Endodermal cell (in vitro differentiated cells): ENCODE measurements around the gene CCDC167. TPM values are rescaled to one million over a fixed set of nuclear protein-coding genes. Genes with fewer than 3 reads are reported as not detected.

Experiments used
- DNase-seq: peaks from one replicate; pipeline ENCODE4 v3.0.0-alpha.2; 2017
- H3K27ac ChIP-seq: 2 replicates; pipeline ENCODE4 v1.5.1; 2013; ENCODE audit warnings: mild to moderate bottlenecking, low read depth, low read length, moderate library complexity
- H3K27me3 ChIP-seq: 2 replicates; pipeline ENCODE4 v1.6.1; 2013; ENCODE audit warnings: mild to moderate bottlenecking, low read length, moderate library complexity; ENCODE audit not compliant: insufficient read depth, control insufficient read depth, poor library complexity, severe bottlenecking
- H3K36me3 ChIP-seq: 2 replicates; pipeline ENCODE4 v1.7.0; 2013; ENCODE audit warnings: mild to moderate bottlenecking, low read length, moderate library complexity; ENCODE audit not compliant: control insufficient read depth, insufficient read depth
- H3K4me1 ChIP-seq: one replicate; pipeline ENCODE4 v1.7.0; 2013; ENCODE audit warnings: low read length; ENCODE audit not compliant: control insufficient read depth, insufficient read depth
- H3K4me3 ChIP-seq: 2 replicates; pipeline ENCODE4 v1.5.1; 2013; ENCODE audit warnings: mild to moderate bottlenecking, low read length, moderate library complexity
- H3K9ac ChIP-seq: 2 replicates; pipeline ENCODE4 v1.6.1; 2013; ENCODE audit warnings: mild to moderate bottlenecking, low read length, moderate library complexity; ENCODE audit not compliant: poor library complexity, severe bottlenecking; ENCODE audit errors: extremely low read depth
- H3K9me3 ChIP-seq: 2 replicates; pipeline ENCODE4 v1.6.1; 2013; ENCODE audit warnings: mild to moderate bottlenecking, low read length, moderate library complexity; ENCODE audit not compliant: control insufficient read depth
- H3K27ac Mint-ChIP-seq: 2 replicates; pipeline ENCODE4 v1.8.0; 2020; ENCODE audit warnings: mixed read lengths
- H3K27me3 Mint-ChIP-seq: 2 replicates; pipeline ENCODE4 v1.8.0; 2021; ENCODE audit warnings: mild to moderate bottlenecking, mixed read lengths; ENCODE audit not compliant: insufficient read depth
- H3K36me3 Mint-ChIP-seq: 2 replicates; pipeline ENCODE4 v1.8.0; 2020; ENCODE audit warnings: low read depth, mixed read lengths
- H3K4me1 Mint-ChIP-seq: 2 replicates; pipeline ENCODE4 v1.8.0; 2020; ENCODE audit warnings: mixed read lengths
- H3K4me3 Mint-ChIP-seq: 2 replicates; pipeline ENCODE4 v1.8.0; 2020; ENCODE audit warnings: mild to moderate bottlenecking, moderate library complexity, mixed read lengths
- H3K9me3 Mint-ChIP-seq: 2 replicates; pipeline ENCODE4 v1.8.0; 2020; ENCODE audit warnings: mild to moderate bottlenecking, mixed read lengths
- CTCF ChIP-seq: fragments of 200-600 bp; sonication (generic); conservative IDR thresholded peaks from 2 replicates; pipeline ENCODE4 v1.5.0; 2021; ENCODE audit warnings: antibody characterized with exemption, mild to moderate bottlenecking
- WGBS, 2 experiments: methylation state at CpG; one replicate each; pipeline versions ENCODE4 v1.1.5 to v1.1.7; 2013; ENCODE audit warnings: missing lambda C conversion rate in 2 of 2, mixed read lengths in 1 of 2; ENCODE audit not compliant: insufficient coverage in 1 of 2, insufficient read length in 1 of 2; 5-methylcytosine and 5-hydroxymethylcytosine counted together
- total RNA-seq, 2 donors: library from RNA; stranded (reverse); fragmentation: NEBNext Ultra II Directional in 1 of 2; extraction: Animal tissue kit (Norgen Biotek cat#: 25700) in 1 of 2; gene quantifications; 2 replicates in 1 of 2; 3 replicates in 1 of 2; pipeline ENCODE4 v1.2.1, GENCODE V29; 2021

Gene CCDC167
- total RNA-seq, 2 donors from 2014 or later, result 60.4 to 66.1 TPM

DNA sequence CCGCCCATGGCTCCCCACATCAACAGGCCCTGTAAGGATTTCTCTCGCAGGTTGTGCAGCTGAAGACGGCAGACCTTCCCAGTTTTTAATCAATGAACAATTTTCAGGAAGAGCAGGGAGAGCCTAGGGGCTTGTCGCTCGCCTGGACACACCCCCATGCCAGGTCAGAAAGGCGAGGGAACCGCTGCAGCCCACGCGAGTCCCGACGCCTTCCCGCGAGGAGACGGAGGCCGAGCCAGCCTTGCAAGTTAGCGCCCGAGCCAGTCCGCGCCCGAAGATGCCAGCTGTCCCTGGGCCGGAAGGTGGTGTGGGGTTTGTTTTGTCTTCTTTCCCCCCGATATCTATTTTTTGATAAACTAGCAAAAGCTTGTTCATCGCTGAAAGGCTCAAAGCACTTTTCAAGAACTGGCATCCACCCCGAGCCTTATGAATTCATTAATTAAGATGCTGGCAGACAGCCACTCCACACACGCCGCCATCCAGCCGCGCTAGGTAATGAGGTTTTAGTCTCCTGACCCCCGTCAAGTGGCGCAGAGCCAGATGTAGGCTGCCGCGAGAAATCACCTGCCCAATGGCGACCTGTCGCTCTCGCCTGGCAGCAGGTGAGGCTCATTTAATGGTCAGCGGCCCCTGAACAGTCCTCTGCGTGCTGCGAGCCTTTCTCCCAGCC lies 6.6 kb downstream of the CCDC167 start:
- Mint-ChIP-seq H3K4me3 (no peak overlapping the region), H3K36me3 (peaks cover 15% of the 10 kb centered on the region), H3K9me3 (peaks cover 7% of the 10 kb centered on the region), H3K27ac (no peak overlapping the region), H3K4me1 (peaks cover 27% of the 10 kb centered on the region), H3K27me3 (no peaks in the 10 kb centered on the region)
- 90 to 96% methylated on average over 21 to 38 of the region's 38 CpGs for WGBS, 2 experiments
- no peak for DNase-seq
- H3K27ac ChIP-seq, result peak overlapping the region; percentile 56
- H3K9me3 ChIP-seq, result no peaks in the 10 kb centered on the region
- peaks cover 14% of the 10 kb centered on the region for H3K36me3 ChIP-seq
- no peak overlapping the region for H3K9ac ChIP-seq
- no peak overlapping the region for H3K4me3 ChIP-seq
- no peaks in the 10 kb centered on the region for H3K4me1 ChIP-seq
- TF ChIP-seq CTCF, result no peak
- no peaks in the 10 kb centered on the region for H3K27me3 ChIP-seq

DNA sequence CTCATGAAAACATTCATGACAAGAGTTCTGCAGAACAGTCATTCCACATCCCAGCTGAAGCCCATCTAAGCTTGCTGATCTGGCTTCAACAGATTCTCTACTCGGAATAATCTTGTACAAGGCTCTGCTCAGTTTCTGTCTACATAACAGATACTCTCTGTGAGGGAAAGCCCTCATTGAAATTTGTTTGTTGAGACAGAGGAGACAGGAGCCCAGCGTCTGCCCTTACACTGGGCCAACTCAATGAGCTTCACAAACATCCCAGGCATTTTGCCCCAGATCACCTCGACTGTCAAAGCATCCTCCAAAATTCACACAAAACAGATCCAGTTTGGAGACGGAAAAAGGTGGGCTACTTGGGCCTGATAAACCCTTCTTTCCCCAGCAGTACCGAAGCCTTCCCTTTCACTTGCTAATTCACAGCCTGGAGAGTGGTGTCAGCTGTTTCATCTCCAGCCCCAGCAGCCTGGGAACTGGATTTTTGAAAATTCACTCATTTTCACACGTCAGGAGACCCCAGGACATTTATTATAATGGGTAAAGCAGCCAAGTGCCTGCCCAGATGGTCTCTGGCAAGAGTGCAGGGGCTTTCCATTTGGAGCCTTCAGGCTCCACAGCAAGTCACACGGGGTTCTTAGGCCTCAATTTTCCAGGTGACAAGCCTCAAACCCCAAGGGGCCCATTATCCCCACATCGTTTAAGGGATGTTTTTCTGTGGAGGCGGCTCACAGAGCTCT lies 7.3 kb downstream of the CCDC167 start:
- no peaks in the 10 kb centered on the region for H3K27me3 Mint-ChIP-seq
- Histone ChIP-seq H3K9me3 (no peaks in the 10 kb centered on the region), H3K36me3 (peaks cover 14% of the 10 kb centered on the region), H3K4me3 (no peak overlapping the region), H3K4me1 (no peaks in the 10 kb centered on the region), H3K27me3 (no peaks in the 10 kb centered on the region), H3K9ac (no peak overlapping the region), H3K27ac (peak overlapping the region; percentile 71)
- H3K27ac Mint-ChIP-seq, result no peak overlapping the region
- H3K9me3 Mint-ChIP-seq, result peaks cover 7% of the 10 kb centered on the region
- no peak for TF ChIP-seq CTCF
- no peak overlapping the region for H3K4me3 Mint-ChIP-seq
- WGBS, 2 experiments, result 47 to 54% methylated on average over 6 to 9 of the region's 9 CpGs
- peaks cover 17% of the 10 kb centered on the region for H3K36me3 Mint-ChIP-seq
- DNase-seq, result peak; percentile 60
- H3K4me1 Mint-ChIP-seq, result peaks cover 31% of the 10 kb centered on the region

GRCh38 chr6:37491830-37492208 lies 7.9 kb downstream of the CCDC167 start:
- WGBS, 2 experiments, result 88 to 90% methylated on average over 3 to 5 of the region's 5 CpGs
- H3K4me3 ChIP-seq, result no peak overlapping the region
- Mint-ChIP-seq H3K36me3 (peaks cover 17% of the 10 kb centered on the region), H3K4me3 (no peak overlapping the region), H3K27ac (no peak overlapping the region), H3K27me3 (no peaks in the 10 kb centered on the region), H3K9me3 (peaks cover 7% of the 10 kb centered on the region), H3K4me1 (peaks cover 31% of the 10 kb centered on the region)
- no peaks in the 10 kb centered on the region for H3K27me3 ChIP-seq
- H3K9me3 ChIP-seq, result no peaks in the 10 kb centered on the region
- H3K36me3 ChIP-seq, result peaks cover 13% of the 10 kb centered on the region
- no peak overlapping the region for H3K9ac ChIP-seq
- no peaks in the 10 kb centered on the region for H3K4me1 ChIP-seq
- no peak for DNase-seq
- TF ChIP-seq CTCF, result no peak
- H3K27ac ChIP-seq, result peak overlapping the region; percentile 77
